Measurements from ENCODE around the gene ZNF324.
"Not testable (repeated sequence)": the region's sequence is repeated elsewhere in the genome, so short reads cannot be mapped to it uniquely, and the experiment has no call there.

ZNF324 gene

DNA sequence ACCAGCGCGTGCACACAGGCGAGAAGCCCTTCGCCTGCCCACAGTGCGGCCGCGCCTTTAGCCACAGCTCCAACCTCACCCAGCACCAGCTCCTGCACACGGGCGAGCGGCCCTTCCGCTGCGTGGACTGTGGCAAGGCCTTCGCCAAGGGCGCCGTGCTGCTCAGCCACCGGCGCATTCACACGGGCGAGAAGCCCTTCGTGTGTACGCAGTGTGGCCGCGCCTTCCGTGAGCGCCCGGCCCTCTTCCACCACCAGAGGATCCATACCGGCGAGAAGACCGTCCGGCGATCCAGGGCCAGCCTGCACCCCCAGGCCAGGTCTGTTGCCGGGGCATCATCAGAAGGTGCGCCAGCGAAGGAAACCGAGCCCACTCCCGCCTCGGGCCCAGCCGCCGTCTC, 4.9 kb downstream of the ZNF324 start:
- no peak for DNase-seq (ENCODE audit: low spot score)

DNA sequence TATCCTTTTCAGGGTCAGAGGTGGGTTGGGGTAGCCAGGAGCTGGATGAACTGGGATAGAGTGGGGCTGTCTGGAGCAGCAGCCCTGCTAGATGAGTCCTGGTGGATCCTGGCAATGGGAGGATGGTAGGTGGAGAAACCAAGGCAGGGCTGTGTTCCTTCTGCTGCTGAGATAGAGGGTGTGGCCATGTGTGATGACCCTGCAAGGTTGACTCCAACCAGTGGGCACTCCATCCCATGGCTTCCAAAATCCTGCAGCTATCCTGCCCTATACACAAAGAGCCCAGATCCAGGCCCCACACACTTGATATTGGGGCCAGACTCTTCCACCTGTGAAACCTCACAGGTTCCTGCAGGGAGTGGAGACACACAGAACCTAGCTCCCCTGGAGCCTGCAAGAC, 6.9 kb downstream of the ZNF324 start:
- no peak for DNase-seq (ENCODE audit: low spot score)

DNA sequence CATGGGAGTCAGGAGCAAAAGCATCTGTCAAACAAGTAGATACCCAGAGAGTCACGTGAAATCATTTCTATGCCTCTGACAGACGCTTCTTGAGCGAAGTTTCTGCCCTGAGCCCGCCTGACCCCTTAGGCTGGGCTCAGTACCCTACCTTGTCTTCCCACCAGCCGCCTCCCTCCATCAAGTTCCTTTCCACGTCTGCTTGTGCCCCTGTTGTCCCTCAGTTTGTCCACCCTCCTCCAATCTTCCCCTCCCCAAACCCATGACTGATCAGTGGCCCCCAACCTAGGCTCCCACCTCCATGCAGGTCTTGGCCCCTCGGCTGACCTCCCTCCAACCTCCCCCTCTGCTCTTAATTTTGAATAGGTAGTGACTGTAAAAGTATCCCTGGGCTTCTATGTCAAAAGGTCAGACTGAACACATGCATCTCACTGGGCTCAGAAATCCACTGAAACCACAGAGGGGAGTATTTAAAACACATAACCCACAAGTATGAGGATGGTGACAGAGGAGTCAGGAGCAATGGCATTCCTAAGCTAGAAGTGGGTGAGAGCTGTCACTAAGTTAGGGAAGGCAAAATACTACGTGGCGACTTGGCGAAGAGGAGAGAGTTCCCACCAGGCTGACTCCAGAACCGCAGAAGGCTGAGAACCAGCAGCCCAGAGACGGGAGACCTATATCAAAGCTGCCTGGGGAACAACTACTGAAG, 7.6 kb downstream of the ZNF324 start:
- DNase-seq (ENCODE audit: low spot score): no peak

DNA sequence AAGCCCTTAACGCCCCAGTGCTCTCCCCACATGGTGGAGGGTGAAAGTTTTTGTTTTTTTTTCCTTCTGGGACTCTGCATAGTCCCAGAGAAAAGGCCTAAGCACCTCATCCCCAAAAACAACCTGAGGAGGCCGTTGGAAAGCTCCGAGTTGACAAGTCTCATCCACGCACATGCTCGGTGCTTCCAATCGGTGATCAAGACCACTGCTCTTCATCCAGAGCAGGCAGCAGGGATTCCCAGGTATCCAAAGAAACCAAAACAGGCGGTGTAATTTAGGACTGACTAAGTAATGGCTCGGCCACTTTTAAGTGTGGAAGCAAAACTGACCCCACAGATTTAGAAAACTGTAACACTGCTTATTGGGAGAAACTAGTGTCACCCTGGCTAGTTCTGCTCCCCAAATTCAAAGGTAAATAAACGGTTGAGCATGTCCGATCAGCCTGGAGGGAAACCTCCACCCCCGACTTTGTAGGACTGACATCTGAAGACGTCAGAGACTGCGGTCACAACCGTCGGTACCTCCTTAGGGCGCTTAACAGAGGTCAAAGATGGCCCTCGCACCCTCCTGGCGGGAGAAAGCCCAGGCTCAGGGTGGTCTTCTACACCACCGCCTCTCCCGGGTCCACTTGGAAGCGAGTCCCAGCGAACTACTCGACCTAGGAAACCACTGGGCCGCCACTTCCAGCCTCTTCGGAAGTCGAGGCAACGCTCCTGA, 8.3 kb downstream of the ZNF324 start:
- no peak for DNase-seq (ENCODE audit: low spot score)

DNA sequence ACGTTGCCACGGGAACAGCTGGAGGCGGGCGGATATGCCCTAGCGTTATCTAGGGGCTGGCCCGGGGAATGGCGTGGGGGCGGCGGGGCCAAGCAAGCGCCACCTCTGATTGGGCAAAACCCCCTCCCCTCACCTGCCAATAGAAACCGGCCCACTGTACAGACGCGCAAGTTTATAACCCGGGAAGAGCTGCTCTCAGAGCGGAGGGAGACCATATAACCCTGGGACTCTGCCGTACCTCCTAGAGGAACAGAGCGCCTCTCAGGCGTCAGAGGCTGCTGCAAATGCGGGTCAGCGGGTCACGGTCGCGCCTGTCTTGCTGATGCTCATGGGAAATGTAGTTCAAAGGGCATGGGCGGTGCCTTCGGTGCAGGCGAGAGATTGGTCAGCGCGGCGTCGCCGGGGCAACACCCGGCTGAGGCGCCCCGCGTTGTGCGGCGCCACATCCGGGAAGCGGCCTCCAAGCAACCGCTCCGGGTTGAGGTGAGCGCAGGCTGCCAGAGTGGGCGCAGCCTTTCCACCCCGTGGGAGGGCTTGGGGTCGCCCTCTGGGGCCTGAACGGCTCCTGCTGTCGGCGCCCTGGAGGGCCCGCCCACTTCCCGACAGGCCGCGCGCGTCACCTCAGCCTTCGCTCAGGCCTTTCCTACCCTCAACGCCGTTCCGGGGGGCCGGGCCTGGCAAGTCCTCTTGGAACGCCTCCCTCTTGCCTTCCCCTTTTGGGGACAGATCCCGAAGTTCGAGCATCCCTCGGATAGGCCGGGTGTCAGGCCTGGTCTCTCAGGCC, 9.0 kb downstream of the ZNF324 start, which contains the start of gene ZNF446:
ZNF446 (plus strand) TSS at position 639 of the 784 bp plus-strand sequence. CDS start 867 bp downstream, outside the sequence.
- DNase-seq (ENCODE audit: low spot score): peak; percentile 95

DNA sequence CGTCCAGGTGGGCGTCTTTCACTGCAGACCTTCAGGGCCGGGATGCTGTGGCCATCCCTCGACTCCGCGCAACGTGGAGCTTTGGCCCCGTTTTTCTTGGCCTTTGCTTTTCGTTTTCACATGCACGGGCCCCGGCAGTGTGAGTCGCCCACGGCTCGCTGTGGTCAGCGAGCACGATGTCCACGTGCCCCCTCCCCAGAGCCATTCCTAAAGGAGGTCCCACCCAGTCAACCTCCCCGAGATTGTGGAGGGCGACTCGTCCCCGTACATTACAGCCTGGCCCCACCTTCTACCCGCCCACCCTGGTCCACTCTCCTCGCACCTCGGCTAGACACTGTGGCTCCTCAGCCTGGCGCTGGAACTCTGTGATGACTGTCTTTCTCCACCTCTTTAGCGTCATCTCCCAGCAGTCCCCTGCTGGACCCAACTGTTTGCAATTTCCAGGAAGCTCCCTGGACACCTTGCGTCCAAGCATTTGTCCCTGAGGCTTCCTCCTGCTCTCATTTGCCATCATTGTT, 9.7 kb downstream of the ZNF324 start:
- DNase-seq (ENCODE audit: low spot score): no peak

DNA sequence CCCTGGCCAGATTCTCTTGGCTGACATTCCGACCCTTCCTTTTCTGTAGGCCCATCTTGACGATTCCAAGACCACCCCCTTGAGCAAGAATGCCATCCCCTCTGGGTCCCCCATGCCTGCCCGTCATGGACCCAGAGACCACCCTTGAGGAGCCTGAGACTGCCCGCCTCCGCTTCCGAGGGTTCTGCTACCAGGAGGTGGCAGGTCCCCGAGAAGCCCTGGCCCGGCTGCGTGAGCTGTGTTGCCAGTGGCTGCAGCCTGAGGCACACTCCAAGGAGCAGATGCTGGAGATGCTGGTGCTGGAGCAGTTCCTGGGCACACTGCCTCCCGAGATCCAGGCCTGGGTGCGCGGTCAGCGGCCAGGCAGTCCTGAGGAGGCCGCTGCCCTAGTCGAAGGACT, 10.2 kb downstream of the ZNF324 start:
- DNase-seq (ENCODE audit: low spot score): no peak

DNA sequence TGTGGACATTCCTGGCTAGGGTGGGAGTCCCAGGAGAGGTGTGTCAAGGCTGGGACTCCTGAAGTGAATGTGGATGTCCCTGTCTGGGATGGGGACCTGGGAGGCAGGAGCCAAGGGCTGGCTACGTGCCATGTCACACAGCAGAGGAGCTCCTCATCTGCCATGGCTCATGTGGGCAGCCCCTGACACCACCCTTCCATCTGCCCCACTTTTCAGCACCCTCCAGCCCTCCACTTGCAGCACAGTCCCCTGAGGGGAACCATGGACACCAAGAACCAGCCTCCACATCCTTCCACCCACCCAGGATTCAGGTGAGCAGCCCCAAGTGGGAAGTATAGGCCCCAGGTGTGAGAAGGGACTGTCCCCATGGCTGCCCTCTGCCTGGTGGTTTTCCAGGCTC, 11.0 kb downstream of the ZNF324 start:
- DNase-seq (ENCODE audit: low spot score): no peak

DNA sequence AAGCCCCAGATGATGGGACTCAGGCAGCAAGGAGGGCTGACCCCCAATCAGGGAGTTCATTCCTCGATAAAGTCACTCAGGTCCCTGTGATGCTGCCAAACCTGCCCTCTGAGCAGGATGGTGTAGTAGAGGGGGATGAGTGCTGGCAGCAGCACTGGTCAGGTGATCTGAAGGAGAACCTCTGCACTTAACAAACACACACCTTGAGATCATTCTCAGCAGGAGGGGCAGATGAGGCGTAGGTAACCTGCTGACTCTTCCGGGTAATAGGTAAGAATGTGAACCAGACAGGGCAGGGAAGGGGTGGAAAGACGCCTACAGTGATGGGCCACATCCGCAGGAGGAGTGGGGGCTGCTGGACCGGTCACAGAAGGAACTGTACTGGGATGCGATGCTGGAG, 12.4 kb downstream of the ZNF324 start:
- DNase-seq (ENCODE audit: low spot score): no peak

DNA sequence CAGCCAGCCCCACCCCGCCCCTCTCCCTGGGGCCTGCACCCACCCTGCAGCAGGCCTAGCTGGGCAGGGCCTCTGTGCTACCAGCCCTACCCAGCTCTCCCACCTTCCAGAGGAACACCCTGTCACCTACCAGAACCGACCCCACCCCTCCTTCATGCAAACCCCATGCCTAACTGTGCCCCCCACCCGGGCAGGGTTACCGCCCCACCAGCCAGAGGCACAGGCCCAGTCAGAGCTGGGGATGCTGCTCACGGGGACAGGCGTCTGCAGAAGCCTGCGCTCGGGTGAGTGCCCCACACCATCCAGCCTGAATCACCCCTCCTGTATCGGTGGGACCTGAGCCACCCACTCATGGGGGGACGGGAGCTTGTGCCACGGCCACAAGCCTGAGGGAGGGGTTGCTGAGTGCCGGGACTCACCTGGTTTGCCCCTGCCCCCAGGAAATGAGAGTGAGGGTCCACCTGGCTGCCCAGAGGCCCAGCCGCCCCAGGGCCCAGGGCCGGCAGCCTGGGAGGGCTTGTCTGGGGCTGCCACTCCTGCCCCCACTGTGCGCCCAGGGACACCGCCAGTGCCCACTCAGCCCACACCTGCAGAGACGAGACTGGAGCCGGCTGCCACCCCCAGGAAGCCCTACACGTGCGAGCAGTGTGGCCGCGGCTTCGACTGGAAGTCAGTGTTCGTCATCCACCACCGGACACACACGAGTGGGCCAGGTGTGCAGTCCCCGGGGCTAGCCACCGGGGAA, 13.0 kb downstream of the ZNF324 start:
- DNase-seq (ENCODE audit: low spot score): no peak

DNA sequence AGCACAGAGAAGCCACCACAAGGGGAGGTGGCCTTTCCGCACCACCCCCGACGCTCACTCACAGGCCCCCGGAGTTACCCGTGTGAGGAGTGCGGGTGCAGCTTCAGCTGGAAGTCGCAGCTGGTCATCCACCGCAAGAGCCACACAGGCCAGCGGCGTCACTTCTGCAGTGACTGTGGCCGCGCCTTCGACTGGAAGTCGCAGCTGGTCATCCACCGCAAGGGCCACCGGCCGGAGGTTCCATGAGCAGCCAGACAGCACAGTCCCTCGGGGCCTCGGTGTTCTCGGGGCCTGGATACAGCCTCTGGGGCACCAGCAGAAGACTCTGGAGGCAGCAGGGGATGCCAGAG, 13.6 kb downstream of the ZNF324 start:
- no peak for DNase-seq (ENCODE audit: low spot score)

DNA sequence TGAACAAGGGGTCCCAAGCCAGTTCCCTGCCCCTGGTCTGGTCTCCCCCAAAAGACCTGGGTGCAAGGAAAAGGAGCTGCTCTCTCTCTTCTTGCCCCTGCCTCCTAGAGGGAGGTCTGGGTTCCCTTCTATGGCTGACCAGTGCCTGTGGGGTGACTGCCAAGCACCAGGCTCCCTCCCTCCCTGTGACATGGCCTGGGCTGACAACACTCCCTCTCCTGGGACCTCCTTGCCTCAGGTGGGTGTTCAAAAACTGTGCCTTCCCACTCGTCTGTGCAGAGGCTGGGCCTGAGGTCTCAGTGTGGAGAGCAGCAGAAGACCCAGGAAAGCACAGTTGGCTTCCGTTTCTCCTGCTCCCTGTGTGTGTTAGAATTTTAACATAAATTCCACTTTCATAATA, 14.0 kb downstream of the ZNF324 start:
- DNase-seq (ENCODE audit: low spot score): no peak

DNA sequence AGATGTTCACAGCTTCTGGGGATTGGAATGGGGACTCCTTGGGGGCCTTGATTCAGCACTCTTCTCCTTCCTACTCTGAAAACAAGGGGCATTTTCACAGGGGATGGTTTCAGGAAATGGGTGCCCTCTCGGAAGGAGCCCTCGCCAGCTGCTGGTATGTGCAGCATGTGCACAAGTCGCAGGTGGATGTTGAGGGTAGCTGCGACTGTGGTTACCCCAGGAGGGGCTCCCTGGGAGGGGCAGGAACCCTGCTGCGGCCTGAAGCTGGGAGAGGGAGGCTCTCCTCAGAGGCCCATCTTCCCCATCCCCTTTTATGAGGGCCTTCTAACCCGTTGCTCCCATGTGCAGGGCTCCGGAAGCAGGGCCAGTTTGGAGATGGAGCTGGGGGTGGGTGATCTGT, 15.5 kb downstream of the ZNF324 start:
- no peak for DNase-seq (ENCODE audit: low spot score)

DNA sequence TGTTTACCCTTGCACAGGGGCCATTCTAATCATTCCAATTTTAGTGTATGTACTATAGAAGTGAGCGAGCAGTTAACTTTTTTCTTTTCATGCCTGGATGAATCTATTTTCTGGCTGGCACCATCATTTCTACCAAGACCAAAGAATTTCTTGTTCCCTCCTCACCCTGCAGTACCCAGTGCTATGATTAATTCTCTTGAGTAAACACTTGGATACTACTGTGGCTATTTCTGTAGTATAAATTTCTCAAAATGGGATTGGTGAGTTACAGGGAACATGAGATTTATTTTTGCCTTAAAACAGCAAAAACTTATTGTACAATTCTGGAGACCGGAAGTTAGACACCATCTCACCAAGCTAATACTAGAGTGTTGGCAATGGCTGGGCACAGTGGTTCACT, 16.9 kb downstream of the ZNF324 start:
- DNase-seq (ENCODE audit: low spot score): no peak

DNA sequence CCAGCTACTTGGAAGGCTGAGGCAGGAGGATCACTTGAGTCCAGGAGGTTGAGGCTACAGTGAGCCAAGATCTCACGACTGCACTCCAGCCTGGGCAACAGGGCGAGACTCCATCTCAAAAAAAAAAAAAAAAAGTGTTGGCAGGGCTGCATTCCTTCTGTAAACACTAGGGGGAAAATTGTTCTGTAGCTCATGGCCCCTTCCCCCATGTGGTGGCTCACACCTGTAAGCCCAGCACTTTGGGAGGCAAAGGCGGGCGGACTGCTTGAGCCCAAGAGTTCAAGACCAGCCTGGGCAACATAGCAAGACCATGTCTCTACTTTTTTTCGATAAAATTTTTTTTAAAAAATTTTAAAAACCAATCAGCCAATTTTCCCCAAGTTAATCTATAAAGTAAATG, 17.5 kb downstream of the ZNF324 start:
- not testable (repeated sequence) for DNase-seq (ENCODE audit: low spot score)

DNA sequence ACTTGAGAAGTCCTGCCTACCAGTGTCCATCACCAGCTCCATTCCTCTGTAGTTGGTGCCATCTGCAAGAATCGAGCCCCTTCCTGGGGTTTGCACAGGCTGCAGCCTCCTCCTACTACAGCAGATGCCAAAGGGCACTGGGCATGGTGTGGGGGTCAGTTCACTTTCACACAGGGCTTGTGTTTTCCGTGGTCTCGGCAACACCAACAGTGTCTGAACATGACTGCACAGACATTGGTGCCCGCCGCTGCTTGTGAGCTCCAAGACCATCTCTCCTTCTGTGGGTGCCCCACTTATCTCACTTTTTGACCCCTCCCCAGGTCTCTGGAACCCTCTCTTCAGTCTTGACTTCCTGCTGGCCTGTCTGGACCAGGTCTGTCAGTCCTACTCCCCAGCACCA, 24.5 kb downstream of the ZNF324 start:
- DNase-seq (ENCODE audit: low spot score): no peak

DNA sequence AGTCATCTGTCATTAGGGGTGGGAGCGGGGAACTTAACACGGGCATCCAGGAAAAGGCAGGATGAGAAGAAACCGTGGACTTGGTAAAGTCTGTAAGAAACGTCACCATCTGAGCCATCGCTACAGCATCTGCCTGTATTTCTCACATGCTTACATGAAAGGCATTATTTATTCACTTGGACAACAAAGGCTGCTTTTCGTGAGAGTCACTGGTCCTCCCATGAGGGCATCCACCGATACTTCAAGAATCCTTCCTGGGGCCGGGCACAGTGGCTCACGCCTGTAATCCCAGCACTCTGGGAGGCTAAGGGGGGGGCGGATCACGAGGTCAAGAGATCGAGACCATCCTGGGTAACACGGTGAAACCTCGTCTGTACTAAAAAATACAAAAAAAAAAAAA, 25.4 kb downstream of the ZNF324 start:
- no peak for DNase-seq (ENCODE audit: low spot score)

DNA sequence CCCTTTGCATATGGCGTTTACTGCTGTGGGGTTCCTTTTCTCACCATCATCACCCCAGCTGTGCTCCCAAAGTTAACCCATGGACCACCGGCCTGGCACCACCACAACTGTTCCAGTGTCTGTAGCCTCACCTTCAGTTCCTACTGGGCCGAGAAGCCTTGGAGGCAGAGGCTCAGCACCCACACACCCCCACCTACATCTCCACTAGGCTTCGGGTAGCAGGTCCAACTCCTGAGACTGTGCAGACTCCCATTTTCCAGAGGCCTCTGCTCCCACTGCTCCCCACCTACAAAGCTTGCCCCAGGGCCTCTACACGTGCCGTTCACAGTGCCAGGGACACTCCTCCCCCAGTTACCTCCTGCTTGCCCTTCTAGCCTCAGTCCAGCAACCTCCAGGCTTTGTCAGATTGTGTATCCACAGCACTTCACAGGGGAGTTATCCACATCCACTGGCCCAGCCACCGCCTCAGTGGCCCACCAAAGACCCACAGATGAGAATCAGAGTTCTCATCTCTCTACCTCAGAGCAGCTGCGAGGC, 30.8 kb downstream of the ZNF324 start:
- no peak for DNase-seq (ENCODE audit: low spot score)

DNA sequence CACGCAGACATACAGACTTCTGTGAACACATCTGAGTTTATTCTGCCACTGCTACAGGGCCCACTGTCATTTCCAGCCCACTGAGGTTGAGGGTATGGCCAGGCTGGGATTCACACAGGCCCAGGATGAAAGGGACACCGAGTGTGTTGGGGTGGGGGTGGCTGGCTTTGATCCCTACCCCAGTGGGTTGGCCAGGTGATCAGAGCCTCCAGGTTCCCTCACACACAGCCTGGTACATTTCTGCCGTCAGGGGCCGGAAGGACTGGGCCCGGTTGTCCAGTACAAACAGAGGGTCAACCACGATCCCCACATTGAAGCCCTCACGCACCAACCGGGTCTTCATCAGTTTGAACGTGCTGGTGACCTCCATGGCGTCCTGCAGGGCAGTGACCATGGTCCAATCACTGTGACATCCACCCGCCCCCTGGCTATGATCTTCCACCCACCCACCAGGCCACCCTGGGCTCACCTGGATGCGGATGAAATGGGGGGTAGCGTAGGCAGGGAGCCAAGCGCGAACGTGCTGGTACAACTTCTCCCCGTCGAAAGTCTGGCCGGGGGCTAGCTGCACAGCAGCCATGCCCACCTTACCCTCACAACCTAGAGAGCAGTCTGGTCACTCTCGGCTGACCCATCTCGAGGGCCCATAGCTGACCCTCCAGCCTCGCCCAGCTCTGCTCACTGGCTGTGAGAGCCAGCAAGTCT, 31.6 kb downstream of the ZNF324 start:
- no peak for DNase-seq (ENCODE audit: low spot score)

DNA sequence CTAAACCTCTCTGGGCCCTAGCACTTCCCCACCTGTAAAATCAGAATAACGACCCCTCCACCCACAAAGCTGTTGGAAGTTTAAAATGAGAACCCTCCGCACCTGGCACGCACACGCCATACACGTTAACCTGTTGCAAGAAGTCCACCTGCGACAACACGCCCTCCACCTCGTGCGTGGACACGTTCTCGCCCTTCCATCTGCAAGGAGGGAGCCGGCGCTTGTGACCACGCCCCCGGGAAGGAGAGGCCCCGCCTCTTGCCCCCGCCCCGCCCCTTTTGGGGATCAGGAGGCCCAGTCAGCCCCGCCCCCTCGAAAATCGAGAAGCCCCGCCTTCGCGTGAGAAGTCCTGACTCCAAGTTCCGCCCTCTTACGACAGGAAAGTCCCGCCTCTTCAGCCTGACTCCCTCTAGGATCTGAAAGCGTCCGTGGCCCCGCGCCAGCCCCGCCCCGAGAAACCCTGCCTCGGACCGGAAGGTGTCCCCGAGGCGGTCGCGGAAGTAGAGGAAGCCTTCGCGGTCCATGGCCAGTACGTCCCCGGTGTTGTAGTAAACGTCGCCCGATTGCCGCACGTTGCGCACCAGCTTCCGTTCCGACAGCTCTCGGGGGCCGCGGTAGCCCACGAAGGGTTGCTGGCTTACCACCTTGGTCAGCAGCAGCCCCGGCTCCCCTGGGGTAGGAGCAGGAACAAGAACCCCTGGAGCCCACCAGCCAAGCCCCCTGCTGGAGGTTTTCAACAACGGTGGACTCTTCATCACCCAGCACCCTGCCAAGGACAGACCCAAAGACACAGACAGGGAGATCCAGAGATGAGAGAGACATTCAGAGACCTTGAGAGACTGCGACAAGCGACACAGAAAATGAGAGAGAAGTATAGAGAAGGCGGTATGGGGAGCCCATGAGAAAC, 32.4 kb downstream of the ZNF324 start:
- peak; percentile 96 for DNase-seq (ENCODE audit: low spot score)

Data from CD4-positive, alpha-beta T cell treated with Interleukin-6 at 100 ng/mL for 8 hours (primary cell).